HG03196 (cell line): ENCODE measurements around the gene ATP5PF.
"Not testable (repeated sequence)": the region's sequence is repeated elsewhere in the genome, so short reads cannot be mapped to it uniquely, and the experiment has no call there.

Source experiments
- ATAC-seq: cut with Tn5 transposase; IDR thresholded peaks from one replicate; pipeline ENCODE4 v1.9.1; 2021; ENCODE audit not compliant: unreplicated experiment

Gene ATP5PF

GRCh38 chr21:25732091-25732760 is 2.5 kb downstream of the ATP5PF start:
- no peak for ATAC-seq

- no peak for ATAC-seq
Measured at GRCh38 chr21:25722631-25723030, 12.1 kb downstream of the ATP5PF start.

- ATAC-seq: no peak
Measured at GRCh38 chr21:25721987-25722386, 12.7 kb downstream of the ATP5PF start.

GRCh38 chr21:25717491-25718147 is 17.1 kb downstream of the ATP5PF start:
- ATAC-seq: no peak

GRCh38 chr21:25714066-25714465 is 20.6 kb downstream of the ATP5PF start:
- ATAC-seq: not testable (repeated sequence)

GRCh38 chr21:25710550-25710949 is 24.2 kb downstream of the ATP5PF start:
- no peak for ATAC-seq

- ATAC-seq: no peak
Measured at GRCh38 chr21:25709684-25710265, 24.9 kb downstream of the ATP5PF start.

GRCh38 chr21:25708467-25709065 is 26.1 kb downstream of the ATP5PF start:
- ATAC-seq: no peak

GRCh38 chr21:25701529-25701928 is 33.2 kb downstream of the ATP5PF start:
- ATAC-seq: no peak

- ATAC-seq: no peak
Measured at GRCh38 chr21:25700741-25701140, 34.0 kb downstream of the ATP5PF start.

- not testable (repeated sequence) for ATAC-seq
Measured at GRCh38 chr21:25695461-25695860, 39.2 kb downstream of the ATP5PF start.

- no peak for ATAC-seq
Measured at GRCh38 chr21:25691976-25692375, 42.7 kb downstream of the ATP5PF start.

- ATAC-seq: no peak
Measured at GRCh38 chr21:25689226-25689625, 45.5 kb downstream of the ATP5PF start.

- ATAC-seq: no peak
Measured at GRCh38 chr21:25688275-25689155, 46.2 kb downstream of the ATP5PF start.

GRCh38 chr21:25687787-25688186 is 46.9 kb downstream of the ATP5PF start:
- ATAC-seq: no peak

- ATAC-seq: no peak
Measured at GRCh38 chr21:25682382-25682781, 52.3 kb downstream of the ATP5PF start.

GRCh38 chr21:25676451-25676850 is 58.3 kb downstream of the ATP5PF start:
- ATAC-seq: no peak
